PC-9 (cell line): Measurements from ENCODE around the gene STOML3. TPM values are rescaled to one million over a fixed set of nuclear protein-coding genes. Genes with fewer than 3 reads are reported as not detected.

Experiments used
- BruUV-seq: library from RNA; stranded (reverse); fragments of 400-500 nt; replicated peaks from 2 replicates; lab custom pipeline; 2021; lab: Mats Ljungman, UMichigan
- CTCF ChIA-PET: fragments of 300-600 bp; sonication (Branson Sonifier 250); formaldehyde crosslinking; loops from one replicate; lab custom pipeline; 2022; ENCODE audit warnings: antibody characterized with exemption; lab: Charles Lee
- POLR2A ChIA-PET: fragments of 300-600 bp; sonication (Branson Sonifier 250); formaldehyde crosslinking; loops from one replicate; lab custom pipeline; 2022; ENCODE audit warnings: antibody characterized with exemption; ENCODE audit not compliant: unreplicated experiment; lab: Charles Lee
- DNase-seq, 2 experiments: peaks; one replicate each; pipeline versions ENCODE4 v3.0.0 to v3.0.0-alpha.2; 2015 to 2022; ENCODE audit warnings: mixed read lengths in 1 of 2
- H2AFZ ChIP-seq: fragments of 200-600 bp; sonication (generic); 2 replicates; pipeline ENCODE4 v1.8.1; 2017; ENCODE audit warnings: antibody characterized with exemption
- H3F3A ChIP-seq: fragments of 200-600 bp; sonication (generic); 2 replicates; pipeline ENCODE4 v1.8.1; 2017; ENCODE audit warnings: antibody characterized with exemption, mild to moderate bottlenecking, low read depth; ENCODE audit not compliant: insufficient read depth
- H3K27ac ChIP-seq: fragments of 200-600 bp; sonication (generic); 2 replicates; pipeline ENCODE4 v1.6.1; 2016; ENCODE audit warnings: mixed run types
- H3K27me3 ChIP-seq: fragments of 200-600 bp; sonication (generic); 2 replicates; pipeline ENCODE4 v1.6.1; 2016; ENCODE audit warnings: low read depth, mixed run types; ENCODE audit not compliant: insufficient read depth
- H3K36me3 ChIP-seq: fragments of 200-600 bp; sonication (generic); 2 replicates; pipeline ENCODE4 v1.6.1; 2016; ENCODE audit warnings: low read depth, mixed run types
- H3K4me1 ChIP-seq: fragments of 200-600 bp; sonication (generic); replicated peaks from 2 replicates; pipeline ENCODE4 v1.6.1; 2016; ENCODE audit warnings: mixed run types; ENCODE audit not compliant: insufficient read depth
- H3K4me2 ChIP-seq: fragments of 200-600 bp; sonication (generic); 2 replicates; pipeline ENCODE4 v1.6.1; 2017; ENCODE audit warnings: mixed run types
- H3K4me3 ChIP-seq: fragments of 200-600 bp; sonication (generic); 2 replicates; pipeline ENCODE4 v1.6.1; 2016; ENCODE audit warnings: mixed run types
- H3K79me2 ChIP-seq: fragments of 200-600 bp; sonication (generic); 2 replicates; pipeline ENCODE4 v1.6.1; 2017; ENCODE audit warnings: low read depth, mixed run types
- H3K9me2 ChIP-seq: fragments of 200-600 bp; sonication (generic); 2 replicates; pipeline ENCODE4 v1.8.1; 2017; ENCODE audit warnings: mild to moderate bottlenecking; ENCODE audit not compliant: insufficient read depth
- H3K9me3 ChIP-seq: fragments of 200-600 bp; sonication (generic); 2 replicates; pipeline ENCODE4 v1.8.1; 2016; ENCODE audit warnings: low read depth; ENCODE audit not compliant: insufficient read depth
- H4K20me1 ChIP-seq: fragments of 200-600 bp; sonication (generic); 2 replicates; pipeline ENCODE4 v1.8.1; 2017; ENCODE audit not compliant: insufficient read depth
- EZH2 ChIP-seq: fragments of 200-600 bp; sonication (generic); IDR thresholded peaks from 2 replicates; pipeline ENCODE4 v1.8.0; 2017; ENCODE audit warnings: antibody characterized with exemption, low read depth
- intact Hi-C: fragments of 100-400 bp; cut with micrococcal nuclease; formaldehyde crosslinking; loops from one replicate; pipeline ENCODE4 v1.10.0; 2022; ENCODE audit not compliant: unreplicated experiment
- total RNA-seq: library from RNA; stranded (reverse); gene quantifications from 2 replicates; pipeline ENCODE4 v1.2.3, GENCODE V29; 2021
- TF ChIP-seq, protein P1 (sequence below): fragments of 200-600 bp; sonication (generic); conservative IDR thresholded peaks from 2 replicates; pipeline ENCODE4 v1.6.1; 2017; ENCODE audit warnings: mixed run types, antibody characterized with exemption, mild to moderate bottlenecking, moderate library complexity

Gene STOML3
- total RNA-seq, 1 experiment from 2014 or later: not detected

DNA sequence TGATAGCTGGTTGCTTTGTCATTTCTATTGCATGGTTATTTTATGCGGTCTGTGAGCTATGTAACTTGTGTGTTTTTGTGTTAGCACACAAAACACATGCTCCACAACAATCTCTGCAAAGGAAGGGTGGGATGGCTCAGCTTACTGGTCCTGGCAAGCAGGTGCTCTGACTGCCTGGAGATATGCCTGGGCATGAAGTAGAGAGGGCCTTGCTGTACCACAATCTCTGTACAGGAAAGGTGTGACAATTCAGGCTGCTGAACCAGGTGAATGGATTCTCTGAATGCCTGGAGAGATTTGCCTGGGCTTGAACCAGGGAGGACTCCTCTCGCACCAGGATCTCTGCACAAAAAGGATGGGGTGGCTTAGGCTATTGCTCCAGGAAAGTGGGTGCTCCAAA, 69.5 kb downstream of the STOML3 start:
- TF ChIP-seq, protein P1, sequence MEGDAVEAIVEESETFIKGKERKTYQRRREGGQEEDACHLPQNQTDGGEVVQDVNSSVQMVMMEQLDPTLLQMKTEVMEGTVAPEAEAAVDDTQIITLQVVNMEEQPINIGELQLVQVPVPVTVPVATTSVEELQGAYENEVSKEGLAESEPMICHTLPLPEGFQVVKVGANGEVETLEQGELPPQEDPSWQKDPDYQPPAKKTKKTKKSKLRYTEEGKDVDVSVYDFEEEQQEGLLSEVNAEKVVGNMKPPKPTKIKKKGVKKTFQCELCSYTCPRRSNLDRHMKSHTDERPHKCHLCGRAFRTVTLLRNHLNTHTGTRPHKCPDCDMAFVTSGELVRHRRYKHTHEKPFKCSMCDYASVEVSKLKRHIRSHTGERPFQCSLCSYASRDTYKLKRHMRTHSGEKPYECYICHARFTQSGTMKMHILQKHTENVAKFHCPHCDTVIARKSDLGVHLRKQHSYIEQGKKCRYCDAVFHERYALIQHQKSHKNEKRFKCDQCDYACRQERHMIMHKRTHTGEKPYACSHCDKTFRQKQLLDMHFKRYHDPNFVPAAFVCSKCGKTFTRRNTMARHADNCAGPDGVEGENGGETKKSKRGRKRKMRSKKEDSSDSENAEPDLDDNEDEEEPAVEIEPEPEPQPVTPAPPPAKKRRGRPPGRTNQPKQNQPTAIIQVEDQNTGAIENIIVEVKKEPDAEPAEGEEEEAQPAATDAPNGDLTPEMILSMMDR: no peak
- TF ChIP-seq EZH2: no peak
- Histone ChIP-seq H3K9me2 (no peaks in the 10 kb centered on the region), H3K36me3 (no peaks in the 10 kb centered on the region), H4K20me1 (no peaks in the 10 kb centered on the region), H3K9me3 (no peaks in the 10 kb centered on the region), H3K27ac (no peak overlapping the region), H3K4me2 (no peak overlapping the region), H3K4me1 (no peaks in the 10 kb centered on the region), H3F3A (no peaks in the 10 kb centered on the region), H2AFZ (no peak overlapping the region), H3K4me3 (no peak overlapping the region), H3K79me2 (no peaks in the 10 kb centered on the region), H3K27me3 (no peaks in the 10 kb centered on the region)
- ChIA-PET POLR2A (no interaction called here), CTCF (no interaction called here)
- intact Hi-C loops: no loop called here
- DNase-seq: no peak
- no TSS peak for BruUV-seq

Other genes with a start within 250 kb of the STOML3 start
- gene PROSER1, start 47.3 kb upstream of the STOML3 start, total RNA-seq: 30.1 and 32.3 TPM in 2 replicates
- 19.6 and 25.6 TPM in 2 replicates for gene NHLRC3, start 47.6 kb upstream of the STOML3 start, total RNA-seq